MCF 10A (cell line): ENCODE data around the gene SRGAP3. TPM values are rescaled to one million over a fixed set of nuclear protein-coding genes. Genes with fewer than 3 reads are reported as not detected.

Experiments used
- BruUV-seq: library from RNA; stranded (reverse); fragments of 400-500 nt; replicated peaks from 2 replicates; lab custom pipeline; 2021; lab: Mats Ljungman, UMichigan
- CTCF ChIA-PET: fragments of 300-600 bp; sonication (Branson Sonifier 250); formaldehyde crosslinking; extraction: SDS; loops from one replicate; lab custom pipeline; 2021; ENCODE audit warnings: antibody characterized with exemption, inconsistent platforms; lab: Yijun Ruan, JAX
- POLR2A ChIA-PET: fragments of 300-600, 350-650 bp; sonication (Branson Sonifier 250); formaldehyde crosslinking; extraction: SDS; loops from one replicate; lab custom pipeline; 2020; ENCODE audit warnings: antibody characterized with exemption, inconsistent platforms; lab: Yijun Ruan, JAX
- DNase-seq: peaks from one replicate; pipeline ENCODE4 v3.0.0-alpha.2; 2018; ENCODE audit not compliant: unreplicated experiment
- H3K27ac Mint-ChIP-seq: one replicate; pipeline ENCODE4 v1.8.0; 2022; ENCODE audit warnings: mild to moderate bottlenecking, low read depth, mixed read lengths; ENCODE audit not compliant: unreplicated experiment
- H3K27me3 Mint-ChIP-seq: one replicate; pipeline ENCODE4 v1.8.0; 2022; ENCODE audit warnings: mixed read lengths; ENCODE audit not compliant: insufficient read depth, unreplicated experiment
- H3K36me3 Mint-ChIP-seq: one replicate; pipeline ENCODE4 v1.8.0; 2022; ENCODE audit warnings: mild to moderate bottlenecking, moderate library complexity, mixed read lengths; ENCODE audit not compliant: insufficient read depth, unreplicated experiment
- H3K4me1 Mint-ChIP-seq: one replicate; pipeline ENCODE4 v1.8.0; 2022; ENCODE audit warnings: mixed read lengths; ENCODE audit not compliant: insufficient read depth, unreplicated experiment
- H3K4me3 Mint-ChIP-seq: one replicate; pipeline ENCODE4 v1.8.0; 2022; ENCODE audit warnings: mild to moderate bottlenecking, moderate library complexity, mixed read lengths; ENCODE audit not compliant: unreplicated experiment
- H3K9me3 Mint-ChIP-seq: one replicate; pipeline ENCODE4 v1.8.0; 2022; ENCODE audit warnings: mixed read lengths; ENCODE audit not compliant: unreplicated experiment
- intact Hi-C: fragments of 100-400 bp; cut with micrococcal nuclease; formaldehyde crosslinking; loops from 2 replicates; pipeline ENCODE4 v1.14.1; 2022
- total RNA-seq: library from RNA; stranded (reverse); gene quantifications from 2 replicates; pipeline ENCODE4 v1.2.3, GENCODE V29; 2022
- TF ChIP-seq, protein P1 (sequence below): fragments of 200-600 bp; IDR thresholded peaks from one replicate; pipeline ENCODE4 v1.8.0; 2022; ENCODE audit warnings: antibody characterized with exemption, mild to moderate bottlenecking; ENCODE audit not compliant: unreplicated experiment

Gene SRGAP3
- total RNA-seq, 1 experiment from 2014 or later: 19.8 TPM

GRCh38 chr3:9279966-9280365 is 30.5 kb upstream of the SRGAP3 start:
- TF ChIP-seq, protein P1, sequence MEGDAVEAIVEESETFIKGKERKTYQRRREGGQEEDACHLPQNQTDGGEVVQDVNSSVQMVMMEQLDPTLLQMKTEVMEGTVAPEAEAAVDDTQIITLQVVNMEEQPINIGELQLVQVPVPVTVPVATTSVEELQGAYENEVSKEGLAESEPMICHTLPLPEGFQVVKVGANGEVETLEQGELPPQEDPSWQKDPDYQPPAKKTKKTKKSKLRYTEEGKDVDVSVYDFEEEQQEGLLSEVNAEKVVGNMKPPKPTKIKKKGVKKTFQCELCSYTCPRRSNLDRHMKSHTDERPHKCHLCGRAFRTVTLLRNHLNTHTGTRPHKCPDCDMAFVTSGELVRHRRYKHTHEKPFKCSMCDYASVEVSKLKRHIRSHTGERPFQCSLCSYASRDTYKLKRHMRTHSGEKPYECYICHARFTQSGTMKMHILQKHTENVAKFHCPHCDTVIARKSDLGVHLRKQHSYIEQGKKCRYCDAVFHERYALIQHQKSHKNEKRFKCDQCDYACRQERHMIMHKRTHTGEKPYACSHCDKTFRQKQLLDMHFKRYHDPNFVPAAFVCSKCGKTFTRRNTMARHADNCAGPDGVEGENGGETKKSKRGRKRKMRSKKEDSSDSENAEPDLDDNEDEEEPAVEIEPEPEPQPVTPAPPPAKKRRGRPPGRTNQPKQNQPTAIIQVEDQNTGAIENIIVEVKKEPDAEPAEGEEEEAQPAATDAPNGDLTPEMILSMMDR: no peak
- ChIA-PET CTCF (interaction anchor here (1.5 kb wide), 1 partner anchor 24 kb away, joined by 6 read pairs; no protein-coding TSS in a partner anchor), POLR2A (interaction anchor here (0.8 kb wide), 1 partner anchor 34 kb away, joined by 4 read pairs; no protein-coding TSS in a partner anchor)
- no peak for DNase-seq
- no peaks in the 10 kb centered on the region for H3K9me3 Mint-ChIP-seq
- no peaks in the 10 kb centered on the region for H3K4me1 Mint-ChIP-seq
- BruUV-seq: no TSS peak
- no peak overlapping the region for H3K4me3 Mint-ChIP-seq
- no peak overlapping the region for H3K27ac Mint-ChIP-seq
- H3K36me3 Mint-ChIP-seq: no peaks in the 10 kb centered on the region
- intact Hi-C loops: no loop called here
- no peaks in the 10 kb centered on the region for H3K27me3 Mint-ChIP-seq

DNA sequence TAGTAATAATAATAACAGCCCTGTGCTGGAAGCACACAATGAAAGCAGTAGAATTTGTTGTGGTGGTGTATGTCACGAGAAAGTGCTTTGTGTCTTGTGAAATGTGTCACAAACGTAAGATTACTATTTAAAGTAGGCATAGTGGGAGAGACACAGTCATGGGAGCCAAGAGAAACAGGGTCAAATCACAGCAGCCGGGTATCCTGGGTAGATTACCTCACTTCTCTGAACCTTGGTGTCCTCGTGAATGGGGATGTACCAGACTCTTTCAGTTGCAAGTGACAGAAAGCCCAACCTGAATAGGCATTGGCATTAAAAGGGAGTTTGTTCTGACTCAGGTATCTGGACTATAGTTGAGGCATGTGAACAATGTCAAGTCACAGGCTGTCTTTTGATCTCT is 29.1 kb upstream of the SRGAP3 start:
- CTCF ChIA-PET: no interaction called here
- H3K4me1 Mint-ChIP-seq: no peaks in the 10 kb centered on the region

DNA sequence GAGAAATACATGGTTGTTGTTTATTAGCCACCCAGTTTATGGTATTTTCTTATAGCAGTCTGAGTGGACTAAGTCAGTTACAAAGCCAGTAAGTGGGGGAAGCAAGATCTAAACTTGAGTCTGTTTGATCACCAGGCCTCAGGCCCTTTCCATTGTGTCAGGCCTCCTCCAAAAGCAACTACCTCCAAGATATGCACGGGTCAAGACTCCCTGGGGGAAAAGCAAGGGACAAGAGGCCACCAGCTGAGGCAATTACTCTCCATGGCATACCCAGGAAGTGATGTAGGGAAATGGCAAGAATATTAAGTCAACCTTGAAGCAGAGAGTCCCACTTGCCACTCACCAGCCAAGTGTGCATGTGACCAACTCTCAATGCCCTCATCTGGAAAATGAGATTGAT is 28.6 kb upstream of the SRGAP3 start:
- no peaks in the 10 kb centered on the region for H3K4me1 Mint-ChIP-seq
- H3K27me3 Mint-ChIP-seq: no peaks in the 10 kb centered on the region
- no TSS peak for BruUV-seq
- ChIA-PET CTCF (no interaction called here), POLR2A (interaction anchor here (0.9 kb wide), 1 partner anchor 31 kb away, joined by 3 read pairs; no protein-coding TSS in a partner anchor)
- no peak overlapping the region for H3K27ac Mint-ChIP-seq
- DNase-seq: no peak
- TF ChIP-seq, protein P1: no peak
- H3K36me3 Mint-ChIP-seq: no peaks in the 10 kb centered on the region
- intact Hi-C loops: no loop called here
- H3K9me3 Mint-ChIP-seq: no peaks in the 10 kb centered on the region
- H3K4me3 Mint-ChIP-seq: no peak overlapping the region

More for the DNA sequence above, 29.1 kb upstream of the SRGAP3 start:
- Mint-ChIP-seq H3K4me3 (no peak overlapping the region), H3K36me3 (no peaks in the 10 kb centered on the region), H3K27me3 (no peaks in the 10 kb centered on the region), H3K27ac (no peak overlapping the region), H3K9me3 (no peaks in the 10 kb centered on the region)
- intact Hi-C loops: no loop called here
- DNase-seq: no peak
- POLR2A ChIA-PET: interaction anchor here (0.9 kb wide), 1 partner anchor 31 kb away, joined by 3 read pairs; no protein-coding TSS in a partner anchor
- no TSS peak for BruUV-seq
- TF ChIP-seq, protein P1: no peak

DNA sequence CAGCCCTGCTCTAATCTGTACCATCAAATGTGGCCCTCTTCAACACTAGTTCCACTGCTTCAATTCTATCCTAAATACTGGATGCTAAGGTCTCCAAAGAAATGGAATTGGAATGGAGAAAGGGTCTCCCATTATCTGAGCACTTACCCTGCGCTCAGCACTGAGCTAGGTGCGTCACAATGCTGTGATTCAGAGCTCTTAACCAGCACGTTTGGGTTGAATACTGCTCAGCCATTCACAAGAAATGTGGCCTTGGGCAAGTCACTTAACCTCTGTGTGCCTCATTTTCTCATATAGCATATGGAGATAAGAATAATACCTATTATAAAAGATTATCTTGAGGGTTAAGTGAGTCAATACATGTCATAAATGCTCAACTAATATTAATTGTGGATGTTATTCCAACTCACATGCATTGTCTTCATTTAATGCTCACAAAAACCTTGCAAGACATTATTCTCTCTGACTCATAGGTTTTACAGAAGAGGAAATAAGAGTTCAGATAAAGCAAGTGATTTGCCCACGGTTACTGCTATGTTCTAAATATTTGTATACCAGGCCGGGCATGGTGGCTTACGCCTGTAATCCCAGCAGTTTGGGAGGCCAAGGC is 27.4 kb upstream of the SRGAP3 start:
- no peak overlapping the region for H3K4me3 Mint-ChIP-seq
- intact Hi-C loops: no loop called here
- ChIA-PET POLR2A (no interaction called here), CTCF (interaction anchor here (0.6 to 1.1 kb wide), 2 partner anchors 27 to 133 kb away, joined by 3 to 4 read pairs; no protein-coding TSS in a partner anchor)
- DNase-seq: no peak
- H3K27me3 Mint-ChIP-seq: no peaks in the 10 kb centered on the region
- H3K27ac Mint-ChIP-seq: no peak overlapping the region
- BruUV-seq: no TSS peak
- TF ChIP-seq, protein P1: no peak
- H3K4me1 Mint-ChIP-seq: no peaks in the 10 kb centered on the region
- H3K9me3 Mint-ChIP-seq: no peaks in the 10 kb centered on the region
- no peaks in the 10 kb centered on the region for H3K36me3 Mint-ChIP-seq
